Natural killer cell (primary cell): ENCODE data around the gene MRPL10. TPM values are rescaled to one million over a fixed set of nuclear protein-coding genes. Genes with fewer than 3 reads are reported as not detected.

ENCODE experiments used
- ATAC-seq, 3 donors: fragments of 150-1000 bp in 2 of 3; fragments of 200-7000 bp in 1 of 3; cut with Tn5 transposase; 1 replicate in 1 of 3; 2 replicates in 2 of 3; pipeline ENCODE4 v1.10.0; 2021; ENCODE audit warnings: mild to moderate bottlenecking in 2 of 3, moderate library complexity in 2 of 3
- DNase-seq, 2 donors: peaks; one replicate each; pipeline versions ENCODE4 v3.0.0 to v3.0.0-alpha.2; 2013 to 2021; ENCODE audit warnings: mixed read lengths in 1 of 2
- H3K27ac ChIP-seq: one replicate; pipeline ENCODE4 v1.5.1; 2013; ENCODE audit warnings: mild to moderate bottlenecking, low read length
- H3K27me3 ChIP-seq: one replicate; pipeline ENCODE4 v1.6.1; 2013; ENCODE audit warnings: low read length; ENCODE audit not compliant: control insufficient read depth, insufficient read depth
- H3K36me3 ChIP-seq: one replicate; pipeline ENCODE4 v1.6.1; 2013; ENCODE audit warnings: low read length; ENCODE audit not compliant: control insufficient read depth, insufficient read depth
- H3K4me1 ChIP-seq: one replicate; pipeline ENCODE4 v1.6.1; 2013; ENCODE audit warnings: low read length; ENCODE audit not compliant: control insufficient read depth, insufficient read depth
- H3K4me3 ChIP-seq: one replicate; pipeline ENCODE4 v1.5.1; 2013; ENCODE audit warnings: low read length
- H3K9me3 ChIP-seq: one replicate; pipeline ENCODE4 v1.6.1; 2013; ENCODE audit warnings: low read length; ENCODE audit not compliant: control insufficient read depth, insufficient read depth
- H3K27ac Mint-ChIP-seq, 2 donors: one replicate each; pipeline ENCODE4 v1.8.0; 2022; ENCODE audit warnings: mild to moderate bottlenecking in 2 of 2, mixed read lengths in 2 of 2, moderate library complexity in 1 of 2
- H3K27me3 Mint-ChIP-seq, 2 donors: one replicate each; pipeline ENCODE4 v1.8.0; 2022; ENCODE audit warnings: low read depth in 2 of 2, mixed read lengths in 2 of 2
- H3K36me3 Mint-ChIP-seq: one replicate; pipeline ENCODE4 v1.8.0; 2022; ENCODE audit warnings: mixed read lengths
- H3K4me1 Mint-ChIP-seq, 2 donors: one replicate each; pipeline ENCODE4 v1.8.0; 2022; ENCODE audit warnings: mixed read lengths in 2 of 2
- H3K4me3 Mint-ChIP-seq: one replicate; pipeline ENCODE4 v1.8.0; 2022; ENCODE audit warnings: mild to moderate bottlenecking, moderate library complexity, mixed read lengths
- H3K9me3 Mint-ChIP-seq, 2 donors: one replicate each; pipeline ENCODE4 v1.8.0; 2022; ENCODE audit warnings: mixed read lengths in 2 of 2
- WGBS: methylation state at CpG from one replicate; pipeline ENCODE4 v1.1.7; 2013; ENCODE audit warnings: missing lambda C conversion rate; ENCODE audit not compliant: insufficient coverage; 5-methylcytosine and 5-hydroxymethylcytosine counted together
- intact Hi-C: fragments of 100-400 bp; cut with micrococcal nuclease; formaldehyde crosslinking; loops from one replicate; pipeline ENCODE4 v1.14.2; 2022
- total RNA-seq, 4 donors: library from RNA; stranded (reverse); fragments of 120-200 nt in 1 of 4; gene quantifications; one replicate each; pipeline versions ENCODE4 v1.2.3 to v1.2.4, GENCODE V29; 2013 to 2022
- TF ChIP-seq, protein P1 (sequence below): fragments of 200-600 bp; IDR thresholded peaks from one replicate; pipeline ENCODE4 v1.8.0; 2022; ENCODE audit warnings: antibody characterized with exemption

MRPL10 gene
- total RNA-seq, 3 donors from 2014 or later (not counting 1 experiment from before 2014, with no cell fraction given), result 106 to 232 (median 144) TPM

DNA sequence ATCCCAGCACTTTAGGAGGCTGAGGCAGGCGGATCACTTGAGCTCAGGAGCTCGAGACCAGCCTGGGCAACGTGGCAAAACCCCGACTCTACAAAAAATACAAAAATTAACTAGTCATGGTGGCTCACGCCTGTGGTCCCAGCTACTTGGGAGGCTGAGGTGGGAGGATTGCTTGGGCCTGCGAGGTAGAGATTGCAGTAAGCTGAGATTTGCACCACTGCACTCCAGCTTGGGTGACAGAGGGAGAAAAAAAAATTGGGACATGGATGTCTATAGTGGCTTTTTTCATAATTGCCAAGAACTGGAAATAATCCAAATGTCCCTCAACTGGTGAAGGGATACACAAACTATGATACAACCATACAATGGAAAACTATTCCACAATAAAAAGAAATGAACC is 38.4 kb downstream of the MRPL10 start:
- DNase-seq, result no peak
- H3K27ac ChIP-seq, result no peak overlapping the region
- H3K4me1 ChIP-seq, result peaks cover 8% of the 10 kb centered on the region
- H3K9me3 Mint-ChIP-seq, result no peaks in the 10 kb centered on the region
- no peaks in the 10 kb centered on the region for H3K36me3 ChIP-seq
- H3K4me1 Mint-ChIP-seq, result peaks cover 11 to 17% of the 10 kb centered on the region in 2 donors
- ATAC-seq, result no peak
- H3K27ac Mint-ChIP-seq, result no peak overlapping the region
- H3K9me3 ChIP-seq, result no peaks in the 10 kb centered on the region
- H3K27me3 ChIP-seq, result peaks cover 30% of the 10 kb centered on the region
- peaks cover 38 to 47% of the 10 kb centered on the region in 2 donors for H3K27me3 Mint-ChIP-seq
- no peak overlapping the region for H3K4me3 Mint-ChIP-seq
- H3K4me3 ChIP-seq, result no peak overlapping the region
- WGBS, result 74% methylated on average over 6 of the region's 6 CpGs
- intact Hi-C loops, result no loop called here
- TF ChIP-seq, protein P1, sequence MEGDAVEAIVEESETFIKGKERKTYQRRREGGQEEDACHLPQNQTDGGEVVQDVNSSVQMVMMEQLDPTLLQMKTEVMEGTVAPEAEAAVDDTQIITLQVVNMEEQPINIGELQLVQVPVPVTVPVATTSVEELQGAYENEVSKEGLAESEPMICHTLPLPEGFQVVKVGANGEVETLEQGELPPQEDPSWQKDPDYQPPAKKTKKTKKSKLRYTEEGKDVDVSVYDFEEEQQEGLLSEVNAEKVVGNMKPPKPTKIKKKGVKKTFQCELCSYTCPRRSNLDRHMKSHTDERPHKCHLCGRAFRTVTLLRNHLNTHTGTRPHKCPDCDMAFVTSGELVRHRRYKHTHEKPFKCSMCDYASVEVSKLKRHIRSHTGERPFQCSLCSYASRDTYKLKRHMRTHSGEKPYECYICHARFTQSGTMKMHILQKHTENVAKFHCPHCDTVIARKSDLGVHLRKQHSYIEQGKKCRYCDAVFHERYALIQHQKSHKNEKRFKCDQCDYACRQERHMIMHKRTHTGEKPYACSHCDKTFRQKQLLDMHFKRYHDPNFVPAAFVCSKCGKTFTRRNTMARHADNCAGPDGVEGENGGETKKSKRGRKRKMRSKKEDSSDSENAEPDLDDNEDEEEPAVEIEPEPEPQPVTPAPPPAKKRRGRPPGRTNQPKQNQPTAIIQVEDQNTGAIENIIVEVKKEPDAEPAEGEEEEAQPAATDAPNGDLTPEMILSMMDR, result no peak
- H3K36me3 Mint-ChIP-seq, result no peaks in the 10 kb centered on the region

- intact Hi-C loops, result no loop called here
- TF ChIP-seq, protein P1, result no peak
- H3K27ac Mint-ChIP-seq, result no peak overlapping the region
- Histone ChIP-seq H3K9me3 (no peaks in the 10 kb centered on the region), H3K27ac (no peak overlapping the region), H3K36me3 (no peaks in the 10 kb centered on the region), H3K4me3 (no peak overlapping the region), H3K27me3 (peaks cover 30% of the 10 kb centered on the region), H3K4me1 (peaks cover 8% of the 10 kb centered on the region)
- ATAC-seq (no peak), DNase-seq (no peak)
- H3K4me3 Mint-ChIP-seq, result no peak overlapping the region
- WGBS, result no CpG with 5 or more reads among the region's 1 CpG
- H3K36me3 Mint-ChIP-seq, result no peaks in the 10 kb centered on the region
- peaks cover 11 to 17% of the 10 kb centered on the region in 2 donors for H3K4me1 Mint-ChIP-seq
- H3K9me3 Mint-ChIP-seq, result no peaks in the 10 kb centered on the region
- peaks cover 41 to 47% of the 10 kb centered on the region in 2 donors for H3K27me3 Mint-ChIP-seq
These were observed 38.9 kb downstream of the MRPL10 start for GRCh38 chr17:47792457-47792856.

GRCh38 chr17:47791025-47791424 is 40.3 kb downstream of the MRPL10 start:
- DNase-seq (no peak), ATAC-seq (no peak)
- TF ChIP-seq, protein P1, result no peak
- no peaks in the 10 kb centered on the region for H3K9me3 Mint-ChIP-seq
- Histone ChIP-seq H3K27ac (no peak overlapping the region), H3K36me3 (no peaks in the 10 kb centered on the region), H3K4me3 (no peak overlapping the region), H3K27me3 (peaks cover 30% of the 10 kb centered on the region), H3K4me1 (peaks cover 8% of the 10 kb centered on the region), H3K9me3 (no peaks in the 10 kb centered on the region)
- H3K27me3 Mint-ChIP-seq, result peaks cover 41 to 47% of the 10 kb centered on the region in 2 donors
- peaks cover 11 to 17% of the 10 kb centered on the region in 2 donors for H3K4me1 Mint-ChIP-seq
- 50% methylated on average over 1 of the region's 3 CpGs for WGBS
- H3K27ac Mint-ChIP-seq, result no peak overlapping the region
- no peaks in the 10 kb centered on the region for H3K36me3 Mint-ChIP-seq
- intact Hi-C loops, result no loop called here
- peak overlapping the region; percentile 84 for H3K4me3 Mint-ChIP-seq
